GM12878 (cell line): Measurements from ENCODE around the gene ZCCHC3.
A peak's percentile ranks its signal among the peaks of the same experiment; 100 is the strongest.

Experiments
- EGR1 ChIP-seq, 2 experiments: IDR thresholded peaks; 1 replicate in 1 of 2; 2 replicates in 1 of 2; pipeline ENCODE4 v1.6.1; 2011 to 2012; ENCODE audit warnings: low read depth in 2 of 2, low read length in 2 of 2, borderline replicate concordance in 1 of 2, mild to moderate bottlenecking in 1 of 2, moderate library complexity in 1 of 2
- EP300 ChIP-seq, 2 experiments: fragments of 150-350 bp in 1 of 2; IDR thresholded peaks; 2 replicates each; pipeline ENCODE4 v1.6.1; 2011 to 2012; ENCODE audit warnings: low read depth in 2 of 2, low read length in 2 of 2, borderline replicate concordance in 1 of 2, improper control_type of control experiment in 1 of 2, inconsistent platforms in 1 of 2; ENCODE audit not compliant: control insufficient read depth in 1 of 2
- MTA3 ChIP-seq: IDR thresholded peaks from 2 replicates; pipeline ENCODE4 v1.6.1; 2012; ENCODE audit warnings: low read length, inconsistent platforms, borderline replicate concordance
- MYB ChIP-seq: fragments of 150-350 bp; IDR thresholded peaks from 2 replicates; pipeline ENCODE4 v1.6.1; 2014; ENCODE audit warnings: mild to moderate bottlenecking, low read depth, low read length, borderline replicate concordance
- NRF1 ChIP-seq: conservative IDR thresholded peaks from 2 replicates; pipeline ENCODE4 v1.6.1; 2011; ENCODE audit warnings: mild to moderate bottlenecking, low read depth, low read length, improper control_type of control experiment
- POLR2AphosphoS2 ChIP-seq: IDR thresholded peaks from 2 replicates; pipeline ENCODE4 v1.6.1; 2011; ENCODE audit warnings: low read depth, mild to moderate bottlenecking, low read length, improper control_type of control experiment, moderate library complexity
- POLR2AphosphoS5 ChIP-seq: IDR thresholded peaks from 2 replicates; pipeline ENCODE4 v1.6.1; 2011; ENCODE audit warnings: mild to moderate bottlenecking, low read length, inconsistent platforms
- REST ChIP-seq: IDR thresholded peaks from 2 replicates; pipeline ENCODE4 v1.6.1; 2012; ENCODE audit warnings: mild to moderate bottlenecking, low read depth, low read length
- SIN3A ChIP-seq: IDR thresholded peaks from 2 replicates; pipeline ENCODE4 v1.6.1; 2012; ENCODE audit warnings: low read depth, low read length, improper control_type of control experiment
- TCF3 ChIP-seq: IDR thresholded peaks from 2 replicates; pipeline ENCODE4 v1.6.1; 2012; ENCODE audit warnings: low read depth, mild to moderate bottlenecking, low read length, borderline replicate concordance; ENCODE audit not compliant: insufficient read depth
- ZNF217 ChIP-seq: fragments of 450-650 bp; IDR thresholded peaks from 2 replicates; pipeline ENCODE4 v1.6.1; 2017; ENCODE audit warnings: antibody characterized with exemption, mild to moderate bottlenecking
- ZZZ3 ChIP-seq: IDR thresholded peaks from 2 replicates; pipeline ENCODE4 v1.6.1; 2011; ENCODE audit warnings: low read depth; ENCODE audit not compliant: control insufficient read depth, insufficient read length
- TF ChIP-seq, protein P1 (sequence below), 3 experiments: IDR thresholded peaks in 2 of 3; conservative IDR thresholded peaks in 1 of 3; 2 replicates each; pipeline ENCODE4 v1.5.1; 2011; ENCODE audit warnings: low read depth in 3 of 3, low read length in 3 of 3, mild to moderate bottlenecking in 3 of 3, control low read depth in 2 of 3, moderate library complexity in 2 of 3, inconsistent platforms in 1 of 3, mixed read lengths in 1 of 3; ENCODE audit not compliant: control insufficient read depth in 2 of 3, insufficient read depth in 1 of 3; ENCODE audit errors: extremely low read depth in 1 of 3
- TF ChIP-seq, protein P2 (sequence below): IDR thresholded peaks from 2 replicates; pipeline ENCODE4 v1.6.1; 2011; ENCODE audit warnings: low read depth, low read length, improper control_type of control experiment, borderline replicate concordance

- no peak for TF ChIP-seq ZNF217
- TF ChIP-seq NRF1: no peak
- TF ChIP-seq ZZZ3: no peak
- TF ChIP-seq, protein P1, sequence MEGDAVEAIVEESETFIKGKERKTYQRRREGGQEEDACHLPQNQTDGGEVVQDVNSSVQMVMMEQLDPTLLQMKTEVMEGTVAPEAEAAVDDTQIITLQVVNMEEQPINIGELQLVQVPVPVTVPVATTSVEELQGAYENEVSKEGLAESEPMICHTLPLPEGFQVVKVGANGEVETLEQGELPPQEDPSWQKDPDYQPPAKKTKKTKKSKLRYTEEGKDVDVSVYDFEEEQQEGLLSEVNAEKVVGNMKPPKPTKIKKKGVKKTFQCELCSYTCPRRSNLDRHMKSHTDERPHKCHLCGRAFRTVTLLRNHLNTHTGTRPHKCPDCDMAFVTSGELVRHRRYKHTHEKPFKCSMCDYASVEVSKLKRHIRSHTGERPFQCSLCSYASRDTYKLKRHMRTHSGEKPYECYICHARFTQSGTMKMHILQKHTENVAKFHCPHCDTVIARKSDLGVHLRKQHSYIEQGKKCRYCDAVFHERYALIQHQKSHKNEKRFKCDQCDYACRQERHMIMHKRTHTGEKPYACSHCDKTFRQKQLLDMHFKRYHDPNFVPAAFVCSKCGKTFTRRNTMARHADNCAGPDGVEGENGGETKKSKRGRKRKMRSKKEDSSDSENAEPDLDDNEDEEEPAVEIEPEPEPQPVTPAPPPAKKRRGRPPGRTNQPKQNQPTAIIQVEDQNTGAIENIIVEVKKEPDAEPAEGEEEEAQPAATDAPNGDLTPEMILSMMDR (IDR thresholded peaks at IDR 0.05 in 2 of 3, conservative IDR thresholded peaks at IDR 0.05 in 1 of 3; ENCODE audit: control insufficient read depth in 2 of 3, extremely low read depth in 1 of 3, insufficient read depth in 1 of 3, low read depth in 3 of 3, low read length in 3 of 3): no peak
- TF ChIP-seq POLR2AphosphoS2: no peak; the same call in 1 of the 2 replicates
- TF ChIP-seq EGR1 (IDR thresholded peaks at IDR 0.05; ENCODE audit: borderline replicate concordance in 1 of 2, low read depth in 2 of 2, low read length in 2 of 2): peak in 1 of 2 experiments; percentile 52; a peak in 1 of 3 replicates
- no peak for TF ChIP-seq SIN3A
- TF ChIP-seq TCF3: 0 out of 2 replicates have a peak, but pooled peaks have one; percentile 17
- no peak for TF ChIP-seq MTA3
- TF ChIP-seq REST: 0 out of 2 replicates have a peak, but pooled peaks have one; percentile 32
- TF ChIP-seq, protein P2, sequence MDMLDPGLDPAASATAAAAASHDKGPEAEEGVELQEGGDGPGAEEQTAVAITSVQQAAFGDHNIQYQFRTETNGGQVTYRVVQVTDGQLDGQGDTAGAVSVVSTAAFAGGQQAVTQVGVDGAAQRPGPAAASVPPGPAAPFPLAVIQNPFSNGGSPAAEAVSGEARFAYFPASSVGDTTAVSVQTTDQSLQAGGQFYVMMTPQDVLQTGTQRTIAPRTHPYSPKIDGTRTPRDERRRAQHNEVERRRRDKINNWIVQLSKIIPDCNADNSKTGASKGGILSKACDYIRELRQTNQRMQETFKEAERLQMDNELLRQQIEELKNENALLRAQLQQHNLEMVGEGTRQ: no peak
- peak; percentile 40; the same call in 1 of the 2 replicates for TF ChIP-seq POLR2AphosphoS5
- TF ChIP-seq MYB: no peak
- no peak for TF ChIP-seq EP300 (IDR thresholded peaks at IDR 0.05; ENCODE audit: borderline replicate concordance in 1 of 2, control insufficient read depth in 1 of 2, low read depth in 2 of 2, low read length in 2 of 2)
Observed at GRCh38 chr20:347640-348484, 50.5 kb downstream of the ZCCHC3 start.
